Loucy (cell line): ENCODE results near the gene SDCBP2.

Source experiments
- H2AFZ ChIP-seq: fragments of 200-600 bp; sonication (generic); 2 replicates; pipeline ENCODE4 v1.6.0; 2016; ENCODE audit warnings: antibody characterized with exemption, mild to moderate bottlenecking, low read length, moderate library complexity
- H3F3A ChIP-seq: fragments of 200-600 bp; 2 replicates; pipeline ENCODE4 v1.6.0; 2016; ENCODE audit warnings: antibody characterized with exemption, low read depth, mild to moderate bottlenecking
- H3K27me3 ChIP-seq: fragments of 200-600 bp; sonication (generic); 2 replicates; pipeline ENCODE4 v1.6.1; 2014; ENCODE audit warnings: low read length, mild to moderate bottlenecking; ENCODE audit not compliant: insufficient read depth, poor library complexity, severe bottlenecking
- H3K36me3 ChIP-seq: fragments of 200-600 bp; sonication (generic); 2 replicates; pipeline ENCODE4 v1.6.1; 2016; ENCODE audit warnings: low read length; ENCODE audit not compliant: insufficient read depth
- H3K4me1 ChIP-seq: fragments of 200-600 bp; sonication (generic); 2 replicates; pipeline ENCODE4 v1.5.1; 2014; ENCODE audit warnings: low read length, mild to moderate bottlenecking; ENCODE audit not compliant: insufficient read depth, poor library complexity, severe bottlenecking
- H3K4me2 ChIP-seq: fragments of 200-600 bp; sonication (generic); 2 replicates; pipeline ENCODE4 v1.6.0; 2014; ENCODE audit warnings: antibody characterized with exemption, low read length, low read depth, mild to moderate bottlenecking; ENCODE audit not compliant: poor library complexity, severe bottlenecking
- H3K4me3 ChIP-seq: fragments of 200-600 bp; sonication (generic); 2 replicates; pipeline ENCODE4 v1.5.1; 2014; ENCODE audit warnings: low read length, mild to moderate bottlenecking, mixed read lengths; ENCODE audit not compliant: poor library complexity, severe bottlenecking
- H3K79me2 ChIP-seq: fragments of 200-600 bp; sonication (generic); 2 replicates; pipeline ENCODE4 v1.6.1; 2014; ENCODE audit warnings: low read length; ENCODE audit not compliant: insufficient read depth
- H3K9ac ChIP-seq: fragments of 200-600 bp; sonication (generic); 2 replicates; pipeline ENCODE4 v1.6.0; 2014; ENCODE audit warnings: mild to moderate bottlenecking, low read depth, low read length, moderate library complexity; ENCODE audit not compliant: poor library complexity, severe bottlenecking
- H3K9me2 ChIP-seq: fragments of 200-600 bp; sonication (generic); replicated peaks from 2 replicates; pipeline ENCODE4 v1.6.1; 2016; ENCODE audit warnings: low read depth, low read length, mixed read lengths
- H3K9me3 ChIP-seq: fragments of 200-600 bp; sonication (generic); 2 replicates; pipeline ENCODE4 v1.6.1; 2014; ENCODE audit warnings: mild to moderate bottlenecking, antibody characterized with exemption, low read length, low read depth; ENCODE audit not compliant: insufficient read depth
- H4K20me1 ChIP-seq: fragments of 200-600 bp; sonication (generic); 2 replicates; pipeline ENCODE4 v1.6.0; 2014; ENCODE audit warnings: antibody characterized with exemption, low read length, mild to moderate bottlenecking; ENCODE audit not compliant: insufficient read depth, poor library complexity, severe bottlenecking
- CTCF ChIP-seq: fragments of 200-600 bp; sonication (generic); conservative IDR thresholded peaks from 2 replicates; pipeline ENCODE4 v1.5.1; 2014; ENCODE audit warnings: mild to moderate bottlenecking, antibody characterized with exemption, low read length
- EZH2phosphoT487 ChIP-seq: fragments of 200-600 bp; IDR thresholded peaks from 2 replicates; pipeline ENCODE4 v1.6.1; 2018; ENCODE audit warnings: antibody characterized with exemption, mild to moderate bottlenecking, moderate library complexity, borderline replicate concordance

The SDCBP2 gene

DNA sequence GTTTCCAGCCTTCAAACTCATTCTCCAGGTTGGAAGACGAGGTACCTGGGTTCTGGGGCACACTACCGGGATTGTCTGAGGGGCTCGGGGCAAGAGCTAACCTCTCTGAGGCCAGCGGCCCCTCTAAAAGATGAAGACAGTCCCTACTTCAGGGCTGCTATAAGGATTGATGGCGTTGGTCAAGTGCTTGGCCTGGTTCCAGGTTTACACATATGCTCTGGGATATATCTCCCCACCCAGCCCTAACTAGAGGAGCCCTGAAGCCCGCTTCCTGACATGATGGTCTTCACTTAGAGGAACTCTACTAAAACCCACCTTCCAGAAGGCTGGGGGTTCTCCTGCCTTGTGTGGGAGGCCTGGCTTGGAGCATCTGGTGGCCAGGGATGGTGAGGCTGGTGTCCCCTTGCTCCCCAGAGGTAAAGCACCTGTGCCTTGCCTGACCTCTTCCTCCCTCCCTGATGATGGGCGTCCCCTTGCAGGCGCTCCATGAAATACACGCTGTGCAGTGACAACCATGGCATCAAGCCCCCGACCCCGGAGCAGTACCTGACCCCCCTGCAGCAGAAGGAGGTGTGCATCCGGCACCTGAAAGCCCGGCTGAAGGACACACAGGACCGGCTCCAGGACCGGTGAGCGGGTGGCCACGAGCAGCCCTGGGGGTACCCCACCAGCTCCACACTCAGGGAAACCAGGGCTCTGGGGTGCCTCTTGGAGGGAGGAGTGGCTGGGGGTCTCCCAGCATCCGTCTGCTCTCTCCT, 28.7 kb downstream of the SDCBP2 start:
- 0 out of 2 replicates have a peak, but pooled peaks cover 2% of the 10 kb centered on the region for H3F3A ChIP-seq

GRCh38 chr20:1299522-1299921, 29.4 kb downstream of the SDCBP2 start:
- Histone ChIP-seq H3K4me3 (no peak overlapping the region), H3K9me3 (no peaks in the 10 kb centered on the region), H4K20me1 (no peaks in the 10 kb centered on the region), H3K4me2 (peak overlapping the region; percentile 79), H3K9me2 (no peaks in the 10 kb centered on the region), H3K79me2 (no peaks in the 10 kb centered on the region), H3K9ac (no peak overlapping the region), H2AFZ (no peak overlapping the region), H3K27me3 (no peaks in the 10 kb centered on the region), H3K36me3 (no peaks in the 10 kb centered on the region), H3F3A (0 out of 2 replicates have a peak, but pooled peaks cover 2% of the 10 kb centered on the region), H3K4me1 (peaks cover 16% of the 10 kb centered on the region)
- no peak for TF ChIP-seq EZH2phosphoT487
- peak; percentile 68 for TF ChIP-seq CTCF

More for the DNA sequence above, 28.7 kb downstream of the SDCBP2 start:
- H3K9me2 ChIP-seq: no peaks in the 10 kb centered on the region
- no peak for TF ChIP-seq CTCF
- TF ChIP-seq EZH2phosphoT487: no peak
- H3K27me3 ChIP-seq: no peaks in the 10 kb centered on the region
- peak overlapping the region; percentile 61 for H3K4me3 ChIP-seq
- no peaks in the 10 kb centered on the region for H3K9me3 ChIP-seq
- peak overlapping the region; percentile 88 for H2AFZ ChIP-seq
- peaks cover 16% of the 10 kb centered on the region for H3K4me1 ChIP-seq
- H3K79me2 ChIP-seq: no peaks in the 10 kb centered on the region
- H3K9ac ChIP-seq: peak overlapping the region; percentile 57
- H4K20me1 ChIP-seq: no peaks in the 10 kb centered on the region
- H3K4me2 ChIP-seq: peak overlapping the region; percentile 79
- no peaks in the 10 kb centered on the region for H3K36me3 ChIP-seq

- no peaks in the 10 kb centered on the region for H3K9me3 ChIP-seq
- no peak overlapping the region for H3K4me2 ChIP-seq
- H3K36me3 ChIP-seq: no peaks in the 10 kb centered on the region
- H3K9ac ChIP-seq: no peak overlapping the region
- H4K20me1 ChIP-seq: no peaks in the 10 kb centered on the region
- H3F3A ChIP-seq: 0 out of 2 replicates have a peak, but pooled peaks cover under 1% of the 10 kb centered on the region
- H3K27me3 ChIP-seq: no peaks in the 10 kb centered on the region
- TF ChIP-seq EZH2phosphoT487 (no peak), CTCF (no peak)
- peaks cover 16% of the 10 kb centered on the region for H3K4me1 ChIP-seq
- H3K4me3 ChIP-seq: no peak overlapping the region
- no peaks in the 10 kb centered on the region for H3K9me2 ChIP-seq
- no peaks in the 10 kb centered on the region for H3K79me2 ChIP-seq
- no peak overlapping the region for H2AFZ ChIP-seq
These were observed 29.9 kb downstream of the SDCBP2 start for GRCh38 chr20:1298888-1299511.
